Heart right ventricle (tissue), 16 donors: ENCODE data around the gene CLIP4. TPM values are rescaled to one million over a fixed set of nuclear protein-coding genes. Genes with fewer than 3 reads are reported as not detected.
A peak's percentile ranks its signal among the peaks of the same experiment; 100 is the strongest.

Experiments
- ATAC-seq, 8 donors: fragments of 200-7000 bp; cut with Tn5 transposase; one replicate each; pipeline ENCODE4 v1.9.1; 2020; ENCODE audit warnings: mild to moderate bottlenecking in 8 of 8, moderate library complexity in 8 of 8, moderate number of reproducible peaks in 1 of 8
- DNase-seq, 2 donors: peaks; one replicate each; pipeline ENCODE4 v3.0.0-alpha.2; 2020
- H3K27ac ChIP-seq, 10 donors: fragments of 200-600 bp; sonication (generic) in 2 of 10; one replicate each; pipeline versions ENCODE4 v1.5.0 to v1.8.0; 2020 to 2022; ENCODE audit warnings: mild to moderate bottlenecking in 3 of 10
- H3K27me3 ChIP-seq, 7 donors: fragments of 200-600 bp; one replicate each; pipeline ENCODE4 v1.8.0; 2021 to 2022; ENCODE audit warnings: mild to moderate bottlenecking in 2 of 7
- H3K36me3 ChIP-seq, 9 donors: fragments of 200-600 bp; sonication (generic) in 1 of 9; one replicate each; pipeline versions ENCODE4 v1.5.0 to v1.8.0; 2020 to 2022; ENCODE audit warnings: mild to moderate bottlenecking in 2 of 9
- H3K4me1 ChIP-seq, 9 donors: fragments of 200-600 bp; sonication (generic) in 1 of 9; one replicate each; pipeline versions ENCODE4 v1.5.0 to v1.8.0; 2020 to 2022; ENCODE audit warnings: mild to moderate bottlenecking in 4 of 9
- H3K4me3 ChIP-seq, 10 donors: fragments of 200-600 bp; sonication (generic) in 2 of 10; one replicate each; pipeline versions ENCODE4 v1.5.0 to v1.8.0; 2020 to 2022; ENCODE audit warnings: mild to moderate bottlenecking in 7 of 10, moderate library complexity in 2 of 10
- H3K9me3 ChIP-seq, 11 donors: fragments of 200-600 bp in 10 of 11; sonication (generic) in 2 of 11; one replicate each; pipeline versions ENCODE4 v1.5.0 to v1.8.0; 2013 to 2022; ENCODE audit warnings: mild to moderate bottlenecking in 2 of 11, control low read depth in 1 of 11, moderate library complexity in 1 of 11
- WGBS, 2 donors: extraction: QIAGEN DNeasy Blood & Tissue Kit; methylation state at CpG; one replicate each; pipeline ENCODE4 v1.1.7; 2013; ENCODE audit warnings: inconsistent platforms in 1 of 2; 5-methylcytosine and 5-hydroxymethylcytosine counted together
- intact Hi-C, 10 donors: fragments of 100-400 bp; cut with DNase I; formaldehyde crosslinking; loops; one replicate each; pipeline versions ENCODE4 v1.11.1 to v1.14.2; 2022
- polyA plus RNA-seq, 2 donors: library from polyadenylated mRNA; stranded (reverse); fragments of 200-250 nt; gene quantifications; one replicate each; pipeline ENCODE4 v1.2.3, GENCODE V29; 2013
- total RNA-seq, 10 donors: library from RNA; stranded (reverse); fragmentation: NEBNext Ultra II Directional in 3 of 10; extraction: Animal tissue kit (Norgen Biotek cat#: 25700) in 3 of 10; gene quantifications; one replicate each; pipeline versions ENCODE4 v1.2.1 to v1.2.4, GENCODE V29; 2021 to 2023
- TF ChIP-seq, protein P1 (sequence below), 9 donors: fragments of 200-600 bp; sonication (generic) in 2 of 9; IDR thresholded peaks; one replicate each; pipeline versions ENCODE4 v1.5.0 to v1.8.0; 2021 to 2022; ENCODE audit warnings: antibody characterized with exemption in 9 of 9, mild to moderate bottlenecking in 5 of 9, moderate library complexity in 1 of 9
- donor health status: Arrhythmogenic right ventricular cardiomyopathy.
- donor health status: ischemic (EF 13 %, LVEDD 7.1; RV severe dilation, severe dysfunction).
- donor health status: healthy with polysubstance abuse.
- donor health status: DM: no; HTN: yes; CAD: no.
- donor health status: DM: no; HTN: no; CAD: no.
- donor health status: ischemic (EF 25% LVEDD 6.9; RV normal size, moderate dysfunction).
- donor health status: ischemic (EF 25% LVEDD 5.7; RV mildly dilated, moderate dysfunction).
- donor health status: healthy.
- donor health status: DM: yes; HTN: yes; CAD: no.
- donor health status: Ischemic cardiomyopathy.
- donor health status: ischemic (EF 35%, LVEDD 5.7; RV mildly dilated, moderate dysfunction).
- donor health status: nonischemic (EF 11% LVEDD 7.7; RV severe dilation, severe dysfunction).
- donor health status: DM: yes; HTN: yes; CAD: no.
- donor health status: PGD.
- donor health status: ischemic (EF 29% LVEDD 5.4; RV normal size, mild dysfunction).
- donor health status: nonischemic (EF 23%, LVEDD 6.1; RV moderate dilation, normal function).

The CLIP4 gene
- total and polyA plus RNA-seq, 12 donors = 8.3 to 55.2 (median 42.8) TPM

DNA sequence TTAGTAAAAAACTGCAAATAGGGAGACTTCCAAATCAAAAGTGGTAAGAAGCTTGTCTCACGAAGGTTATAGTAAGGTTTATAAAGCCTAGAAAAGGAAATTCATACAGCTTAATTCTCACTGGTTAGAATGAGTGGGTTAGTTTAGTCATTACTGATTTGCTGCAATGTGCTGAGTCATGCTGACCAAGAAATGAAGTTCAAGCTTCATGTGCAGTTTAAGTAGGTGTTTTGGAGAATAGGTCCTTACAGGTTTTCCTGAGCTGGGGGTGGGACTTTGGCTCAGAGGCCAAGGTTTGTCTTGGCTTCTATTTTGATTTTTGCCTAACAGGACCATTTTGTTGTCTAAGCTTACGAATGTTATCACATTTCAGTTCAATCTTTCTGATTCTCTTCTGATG, 15.1 kb downstream of the CLIP4 start:
- ATAC-seq = peak in 6 of 8 donors; percentile 42 to 77 (median 58)
- Histone ChIP-seq H3K4me1 (peaks cover 0 to 28% (median 15%) of the 10 kb centered on the region in 9 donors), H3K27ac (peak overlapping the region in 5 of 10 donors; percentile 2 to 66 (median 25)), H3K4me3 (no peak overlapping the region), H3K36me3 (peaks cover 0 to 48% (median 8%) of the 10 kb centered on the region in 9 donors), H3K27me3 (no peaks in the 10 kb centered on the region), H3K9me3 (no peaks in the 10 kb centered on the region)
- intact Hi-C loops = loop anchor here in 1 of 10 donors (5.0 kb wide), 1 partner anchor 37 kb away; no protein-coding TSS in a partner anchor
- WGBS, 2 donors = 58 to 62% methylated on average over 2 of the region's 2 CpGs
- TF ChIP-seq, protein P1, sequence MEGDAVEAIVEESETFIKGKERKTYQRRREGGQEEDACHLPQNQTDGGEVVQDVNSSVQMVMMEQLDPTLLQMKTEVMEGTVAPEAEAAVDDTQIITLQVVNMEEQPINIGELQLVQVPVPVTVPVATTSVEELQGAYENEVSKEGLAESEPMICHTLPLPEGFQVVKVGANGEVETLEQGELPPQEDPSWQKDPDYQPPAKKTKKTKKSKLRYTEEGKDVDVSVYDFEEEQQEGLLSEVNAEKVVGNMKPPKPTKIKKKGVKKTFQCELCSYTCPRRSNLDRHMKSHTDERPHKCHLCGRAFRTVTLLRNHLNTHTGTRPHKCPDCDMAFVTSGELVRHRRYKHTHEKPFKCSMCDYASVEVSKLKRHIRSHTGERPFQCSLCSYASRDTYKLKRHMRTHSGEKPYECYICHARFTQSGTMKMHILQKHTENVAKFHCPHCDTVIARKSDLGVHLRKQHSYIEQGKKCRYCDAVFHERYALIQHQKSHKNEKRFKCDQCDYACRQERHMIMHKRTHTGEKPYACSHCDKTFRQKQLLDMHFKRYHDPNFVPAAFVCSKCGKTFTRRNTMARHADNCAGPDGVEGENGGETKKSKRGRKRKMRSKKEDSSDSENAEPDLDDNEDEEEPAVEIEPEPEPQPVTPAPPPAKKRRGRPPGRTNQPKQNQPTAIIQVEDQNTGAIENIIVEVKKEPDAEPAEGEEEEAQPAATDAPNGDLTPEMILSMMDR (IDR thresholded peaks at IDR 0.05) = no peak
- no peak for DNase-seq

DNA sequence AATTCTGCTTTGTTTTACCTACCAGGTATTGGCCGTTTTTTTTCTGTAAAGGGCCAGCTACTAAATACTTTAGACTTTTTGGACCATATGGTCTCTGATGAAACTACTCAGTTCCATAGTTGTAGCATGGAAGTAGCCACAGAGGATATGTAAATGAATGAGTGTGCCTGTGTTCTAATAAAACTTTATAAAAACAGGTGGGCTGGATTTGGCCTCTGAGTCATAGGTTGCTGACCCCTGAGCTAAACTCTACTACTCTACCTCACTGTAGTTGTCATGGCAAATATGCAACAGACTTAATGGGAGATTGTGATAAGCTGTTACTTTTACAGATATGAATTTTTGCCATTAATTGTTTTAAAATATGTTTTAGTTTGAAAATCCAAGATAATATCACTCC, 19.7 kb downstream of the CLIP4 start:
- ATAC-seq = no peak
- Histone ChIP-seq H3K27me3 (no peaks in the 10 kb centered on the region), H3K4me1 (peaks cover 0 to 11% (median 8%) of the 10 kb centered on the region in 9 donors), H3K9me3 (peaks cover 0 to 15% (median 6%) of the 10 kb centered on the region in 11 donors), H3K27ac (no peak overlapping the region), H3K36me3 (peaks cover 0 to 70% (median 8%) of the 10 kb centered on the region in 9 donors), H3K4me3 (no peak overlapping the region)
- intact Hi-C loops = loop anchor here in 1 of 10 donors (5.0 kb wide), 1 partner anchor 32 kb away; no protein-coding TSS in a partner anchor
- no peak for DNase-seq
- TF ChIP-seq, protein P1 (IDR thresholded peaks at IDR 0.05) = no peak
- WGBS, 2 donors = 75 to 88% methylated on average over 1 of the region's 1 CpG

DNA sequence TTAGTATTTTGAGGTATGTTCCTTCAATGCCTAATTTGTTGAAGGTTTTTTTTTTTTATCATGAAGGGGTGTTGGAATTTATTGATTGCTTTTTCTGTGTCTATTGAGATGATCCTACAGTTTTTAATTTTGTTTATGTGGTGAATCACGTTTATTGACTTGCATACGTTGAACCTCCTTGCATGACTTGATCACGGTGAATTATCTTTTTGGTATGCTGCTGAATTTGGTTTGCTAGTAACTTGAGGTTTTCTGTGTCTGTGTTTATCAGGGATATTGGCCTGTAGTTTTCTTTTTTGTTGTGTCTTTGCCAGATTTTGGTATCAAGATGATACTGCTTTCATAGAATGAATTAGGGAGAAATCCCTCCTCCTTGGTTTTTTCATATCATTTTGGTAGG, 23.9 kb downstream of the CLIP4 start:
- Histone ChIP-seq H3K36me3 (peaks cover 0 to 60% (median 2%) of the 10 kb centered on the region in 9 donors), H3K4me3 (no peak overlapping the region), H3K9me3 (peaks cover 0 to 15% (median 6%) of the 10 kb centered on the region in 11 donors), H3K27ac (no peak overlapping the region), H3K27me3 (no peaks in the 10 kb centered on the region), H3K4me1 (peaks cover 0 to 3% (median 0%) of the 10 kb centered on the region in 9 donors)
- DNase-seq = no peak
- no peak for ATAC-seq
- TF ChIP-seq, protein P1 (IDR thresholded peaks at IDR 0.05) = no peak
- 93 to 96% methylated on average over 3 of the region's 3 CpGs for WGBS, 2 donors
- intact Hi-C loops = no loop called here

DNA sequence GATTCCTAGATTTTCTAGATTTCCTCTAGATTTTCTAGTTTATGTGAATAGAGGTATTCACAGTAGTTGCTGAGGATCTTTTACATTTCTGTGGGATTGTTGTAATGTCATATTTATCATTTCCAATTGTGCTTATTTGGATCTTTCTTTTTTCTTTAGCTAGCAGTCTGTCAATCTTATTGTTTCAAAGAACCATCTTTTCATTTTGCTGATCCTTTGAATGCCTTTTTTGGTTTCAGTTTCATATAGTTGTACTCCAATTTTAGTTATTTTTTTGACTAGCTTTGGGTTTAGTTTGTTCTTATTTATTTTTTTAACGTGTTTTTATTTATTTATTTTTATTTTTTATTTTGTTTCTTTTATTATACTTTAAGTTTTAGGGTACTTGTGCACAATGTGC, 24.5 kb downstream of the CLIP4 start:
- H3K4me1 ChIP-seq = peaks cover 0 to 3% (median 0%) of the 10 kb centered on the region in 9 donors
- no peak overlapping the region for H3K4me3 ChIP-seq
- TF ChIP-seq, protein P1 (IDR thresholded peaks at IDR 0.05) = no peak
- intact Hi-C loops = no loop called here
- H3K27ac ChIP-seq = no peak overlapping the region
- 27 to 52% methylated on average over 1 of the region's 1 CpG for WGBS, 2 donors
- ATAC-seq (no peak), DNase-seq (no peak)
- no peaks in the 10 kb centered on the region for H3K27me3 ChIP-seq
- H3K36me3 ChIP-seq = peaks cover 0 to 60% (median 3%) of the 10 kb centered on the region in 9 donors
- peaks cover 0 to 15% (median 6%) of the 10 kb centered on the region in 11 donors for H3K9me3 ChIP-seq
